Stimulated activated CD4-positive, alpha-beta T cell treated with anti-CD3 and anti-CD28 coated beads, Interleukin-12 subunit alpha, Interleukin-12 subunit beta, amount 100 ng/mL, for 4 hours (primary cell): Measurements from ENCODE around the gene ITK.
A peak's percentile ranks its signal among the peaks of the same experiment; 100 is the strongest.
"Not testable (repeated sequence)": the region's sequence is repeated elsewhere in the genome, so short reads cannot be mapped to it uniquely, and the experiment has no call there.

Experiments
- DNase-seq: peaks from one replicate; pipeline ENCODE4 v3.0.0-alpha.2; 2020

Gene ITK

GRCh38 chr5:157213527-157214243 is 33.0 kb downstream of the ITK start:
- DNase-seq: no peak

- no peak for DNase-seq
Measured at GRCh38 chr5:157214415-157214814, 33.8 kb downstream of the ITK start.

- no peak for DNase-seq
Measured at GRCh38 chr5:157214861-157215513, 34.3 kb downstream of the ITK start.

GRCh38 chr5:157215514-157216167 is 35.0 kb downstream of the ITK start:
- no peak for DNase-seq

- no peak for DNase-seq
Measured at GRCh38 chr5:157216391-157217142, 35.9 kb downstream of the ITK start.

- peak; percentile 53 for DNase-seq
Measured at GRCh38 chr5:157217289-157218024, 36.8 kb downstream of the ITK start.

GRCh38 chr5:157219491-157220271 is 39.0 kb downstream of the ITK start:
- no peak for DNase-seq

- DNase-seq: no peak
Measured at GRCh38 chr5:157221959-157222358, 41.3 kb downstream of the ITK start.

- DNase-seq: peak; percentile 55
Measured at GRCh38 chr5:157222506-157223230, 42.0 kb downstream of the ITK start.

GRCh38 chr5:157225469-157226422 is 45.1 kb downstream of the ITK start:
- DNase-seq: no peak

GRCh38 chr5:157230610-157231009 is 50.0 kb downstream of the ITK start:
- no peak for DNase-seq

GRCh38 chr5:157232706-157233105 is 52.1 kb downstream of the ITK start:
- no peak for DNase-seq

- no peak for DNase-seq
Measured at GRCh38 chr5:157233515-157233914, 52.9 kb downstream of the ITK start.

- no peak for DNase-seq
Measured at GRCh38 chr5:157236423-157236822, 55.8 kb downstream of the ITK start.

GRCh38 chr5:157241483-157241882 is 60.8 kb downstream of the ITK start:
- no peak for DNase-seq

GRCh38 chr5:157244704-157245103 is 64.1 kb downstream of the ITK start:
- DNase-seq: not testable (repeated sequence)

- no peak for DNase-seq
Measured at GRCh38 chr5:157245476-157245875, 64.8 kb downstream of the ITK start.

GRCh38 chr5:157245886-157246285 is 65.2 kb downstream of the ITK start:
- no peak for DNase-seq

- no peak for DNase-seq
Measured at GRCh38 chr5:157247267-157247666, 66.6 kb downstream of the ITK start.
